HepG2 (cell line): Measurements from ENCODE around the gene TPM2. TPM values are rescaled to one million over a fixed set of nuclear protein-coding genes. Genes with fewer than 3 reads are reported as not detected.
A peak's percentile ranks its signal among the peaks of the same experiment; 100 is the strongest.

Experiments used
- ATF4 ChIP-seq, 2 experiments: fragments of 450-650 bp in 1 of 2; sonication (generic) in 1 of 2; formaldehyde crosslinking; IDR thresholded peaks; 2 replicates each; pipeline versions ENCODE4 v1.5.0 to v1.8.0; 2020 to 2022; ENCODE audit warnings: mild to moderate bottlenecking in 1 of 2, missing genetic modification reagents in 1 of 2
- BATF2 ChIP-seq: sonication (generic); formaldehyde crosslinking; IDR thresholded peaks from 2 replicates; pipeline ENCODE4 v1.8.0; 2022; ENCODE audit warnings: mild to moderate bottlenecking, missing genetic modification reagents, moderate library complexity
- FOXK1 ChIP-seq: sonication (generic); formaldehyde crosslinking; IDR thresholded peaks from 2 replicates; pipeline ENCODE4 v1.4.0; 2020; ENCODE audit warnings: low read depth, missing genetic modification reagents, borderline replicate concordance
- GATAD2A ChIP-seq: IDR thresholded peaks from 2 replicates; pipeline ENCODE4 v1.6.1; 2016
- GLI4 ChIP-seq: sonication (generic); formaldehyde crosslinking; IDR thresholded peaks from 2 replicates; pipeline ENCODE4 v1.5.1; 2020; ENCODE audit warnings: missing genetic modification reagents, mild to moderate bottlenecking, moderate library complexity, borderline replicate concordance
- IRF9 ChIP-seq: sonication (generic); formaldehyde crosslinking; IDR thresholded peaks from 2 replicates; pipeline ENCODE4 v1.8.0; 2022; ENCODE audit warnings: missing genetic modification reagents, mild to moderate bottlenecking, borderline replicate concordance
- MYC ChIP-seq: sonication (generic); formaldehyde crosslinking; IDR thresholded peaks from 2 replicates; pipeline ENCODE4 v1.9.0; 2021; ENCODE audit warnings: missing genetic modification reagents, borderline replicate concordance
- NFIC ChIP-seq: IDR thresholded peaks from 2 replicates; pipeline ENCODE4 v1.6.1; 2012; ENCODE audit warnings: mild to moderate bottlenecking, low read length, inconsistent platforms
- NPAS2 ChIP-seq: sonication (generic); formaldehyde crosslinking; IDR thresholded peaks from 2 replicates; pipeline ENCODE4 v1.8.0; 2022; ENCODE audit warnings: mild to moderate bottlenecking, missing genetic modification reagents, borderline replicate concordance
- NR2C2 ChIP-seq: sonication (generic); formaldehyde crosslinking; IDR thresholded peaks from 2 replicates; pipeline ENCODE4 v1.4.0; 2020; ENCODE audit warnings: missing genetic modification reagents, mild to moderate bottlenecking, moderate library complexity, borderline replicate concordance
- RFXAP ChIP-seq: sonication (generic); formaldehyde crosslinking; IDR thresholded peaks from 2 replicates; pipeline ENCODE4 v1.4.0; 2020; ENCODE audit warnings: missing genetic modification reagents, borderline replicate concordance
- SMARCC2 ChIP-seq: fragments of 450-650 bp; IDR thresholded peaks from 2 replicates; pipeline ENCODE4 v1.6.1; 2017; ENCODE audit warnings: antibody characterized with exemption, mild to moderate bottlenecking
- TAF1 ChIP-seq: sonication (generic); formaldehyde crosslinking; IDR thresholded peaks from 2 replicates; pipeline ENCODE4 v1.4.0; 2020; ENCODE audit warnings: missing genetic modification reagents
- TGIF2 ChIP-seq: IDR thresholded peaks from 2 replicates; pipeline ENCODE4 v1.6.1; 2016; ENCODE audit warnings: control low read depth, missing compliant biosample characterization
- YEATS2 ChIP-seq: sonication (generic); formaldehyde crosslinking; IDR thresholded peaks from 2 replicates; pipeline ENCODE4 v1.4.0; 2020; ENCODE audit warnings: missing genetic modification reagents, borderline replicate concordance
- ZFP41 ChIP-seq: sonication (generic); formaldehyde crosslinking; IDR thresholded peaks from 2 replicates; pipeline ENCODE4 v1.4.0; 2020; ENCODE audit warnings: mild to moderate bottlenecking, missing genetic modification reagents, borderline replicate concordance
- ZFP90 ChIP-seq: sonication (generic); formaldehyde crosslinking; IDR thresholded peaks from 2 replicates; pipeline ENCODE4 v1.8.0; 2022; ENCODE audit warnings: missing genetic modification reagents, mild to moderate bottlenecking, inconsistent platforms, borderline replicate concordance
- ZHX1 ChIP-seq: sonication (generic); formaldehyde crosslinking; IDR thresholded peaks from 2 replicates; pipeline ENCODE4 v1.8.1; 2022; ENCODE audit warnings: low read depth, mild to moderate bottlenecking, missing genetic modification reagents
- ZNF451 ChIP-seq: sonication (generic); formaldehyde crosslinking; IDR thresholded peaks from 2 replicates; pipeline ENCODE4 v1.5.0; 2020; ENCODE audit warnings: mild to moderate bottlenecking, missing genetic modification reagents
- ZNF501 ChIP-seq: sonication (generic); formaldehyde crosslinking; IDR thresholded peaks from 2 replicates; pipeline ENCODE4 v1.5.1; 2020; ENCODE audit warnings: mild to moderate bottlenecking, moderate library complexity, missing genetic modification reagents
- ZNF513 ChIP-seq: sonication (generic); formaldehyde crosslinking; conservative IDR thresholded peaks from 2 replicates; pipeline ENCODE4 v1.5.0; 2020; ENCODE audit warnings: missing genetic modification reagents
- ZNF670 ChIP-seq: sonication (generic); formaldehyde crosslinking; IDR thresholded peaks from 2 replicates; pipeline ENCODE4 v1.8.0; 2022; ENCODE audit warnings: mild to moderate bottlenecking, missing genetic modification reagents, borderline replicate concordance
- polyA plus RNA-seq, 8 experiments: library from polyadenylated mRNA; depleted of rRNA in 3 of 8; stranded (reverse) in 7 of 8; unstranded in 1 of 8; fragments of >200 nt; fragmentation: Illumina TruSeq in 4 of 8; extraction: Trizol in 4 of 8; gene quantifications; 2 replicates each; pipeline versions ENCODE4 v1.2.1 to v1.2.3, GENCODE V29; 2011 to 2016; ENCODE audit warnings: low read depth in 4 of 8, missing spikeins in 1 of 8, mixed read lengths in 1 of 8; ENCODE audit not compliant: insufficient read depth in 1 of 8
- total RNA-seq, 5 experiments: library from RNA; depleted of rRNA; stranded (reverse); fragments of >200 nt; fragmentation: Illumina TruSeq; extraction: Trizol; gene quantifications; 2 replicates each; pipeline ENCODE4 v1.2.3, GENCODE V29; 2016; ENCODE audit warnings: low read depth in 1 of 5

TPM2 gene
- total and polyA plus RNA-seq, 2 of the 13 experiments (the other 11 are each of a cell fraction or from before 2014, with no cell fraction given), result 3.1 to 10.7 TPM

- no peak for TF ChIP-seq NFIC
- peak; percentile 50; the same call in 1 of the 2 replicates for TF ChIP-seq IRF9
- TF ChIP-seq YEATS2, result peak; percentile 90
- peak; percentile 45 for TF ChIP-seq ZHX1 (CRISPR knock-in tag)
- TF ChIP-seq GATAD2A (CRISPR knock-in tag), result peak; percentile 57; the same call in 1 of the 2 replicates
- TF ChIP-seq MYC (CRISPR knock-in tag), result peak; percentile 82; the same call in 1 of the 2 replicates
- TF ChIP-seq ATF4 (CRISPR knock-in tag; IDR thresholded peaks at IDR 0.05), result no peak
- TF ChIP-seq TGIF2 (CRISPR knock-in tag), result peak; percentile 84
- peak; percentile 89 for TF ChIP-seq ZNF501 (CRISPR knock-in tag)
- TF ChIP-seq ZNF670, result peak; percentile 94
- TF ChIP-seq FOXK1 (CRISPR knock-in tag), result peak; percentile 76; the same call in 1 of the 2 replicates
- no peak; the same call in 1 of the 2 replicates for TF ChIP-seq GLI4 (CRISPR knock-in tag)
- no peak for TF ChIP-seq BATF2 (CRISPR knock-in tag)
- TF ChIP-seq ZNF513, result 0 out of 2 replicates have a peak, but pooled peaks have one; percentile 18
- peak; percentile 77; the same call in 1 of the 2 replicates for TF ChIP-seq ZNF451 (CRISPR knock-in tag)
- TF ChIP-seq RFXAP (CRISPR knock-in tag), result peak; percentile 62; the same call in 1 of the 2 replicates
- TF ChIP-seq ZFP41 (CRISPR knock-in tag), result peak; percentile 61; the same call in 1 of the 2 replicates
- peak; percentile 87 for TF ChIP-seq NR2C2 (CRISPR knock-in tag)
- no peak for TF ChIP-seq NPAS2 (CRISPR knock-in tag)
- TF ChIP-seq TAF1 (CRISPR knock-in tag), result peak; percentile 72; the same call in 1 of the 2 replicates
- no peak for TF ChIP-seq SMARCC2
- TF ChIP-seq ZFP90 (CRISPR knock-in tag), result peak; percentile 91; the same call in 1 of the 2 replicates
These were observed 42.6 kb upstream of the TPM2 start, which contains the start of the genes CREB3 and TLN1 (continued) for GRCh38 chr9:35732185-35732799.
